ENCODE data around the gene FIGNL2.

The FIGNL2 gene

GRCh38 chr12:51851413-51852124 is 3.1 kb upstream of the FIGNL2 start:
- no peak for DNase-seq
- no peak for TF ChIP-seq POLR2A (IDR thresholded peaks at IDR 0.05; ENCODE audit: low read length)
- TF ChIP-seq GATA1 (IDR thresholded peaks at IDR 0.05; ENCODE audit: low read depth, low read length), result no peak

GRCh38 chr12:51850965-51851299 is 2.4 kb upstream of the FIGNL2 start:
- no peak for DNase-seq
- TF ChIP-seq POLR2A (IDR thresholded peaks at IDR 0.05; ENCODE audit: low read length), result no peak
- TF ChIP-seq GATA1 (IDR thresholded peaks at IDR 0.05; ENCODE audit: low read depth, low read length), result no peak

GRCh38 chr12:51850081-51850964 is 1.8 kb upstream of the FIGNL2 start:
- TF ChIP-seq GATA1 (IDR thresholded peaks at IDR 0.05; ENCODE audit: low read depth, low read length), result no peak
- no peak for TF ChIP-seq POLR2A (IDR thresholded peaks at IDR 0.05; ENCODE audit: low read length)
- no peak for DNase-seq

- no peak for DNase-seq
- TF ChIP-seq GATA1 (IDR thresholded peaks at IDR 0.05; ENCODE audit: low read depth, low read length) (no peak), POLR2A (IDR thresholded peaks at IDR 0.05; ENCODE audit: low read length) (no peak)
These were observed 570 bp upstream of the FIGNL2 start for GRCh38 chr12:51848841-51849735.

GRCh38 chr12:51847643-51848325 is 734 bp downstream of the FIGNL2 start:
- no peak for DNase-seq
- TF ChIP-seq POLR2A (IDR thresholded peaks at IDR 0.05; ENCODE audit: low read length) (no peak), GATA1 (IDR thresholded peaks at IDR 0.05; ENCODE audit: low read depth, low read length) (no peak)

GRCh38 chr12:51846911-51847642 is 1.4 kb downstream of the FIGNL2 start:
- no peak for DNase-seq
- TF ChIP-seq POLR2A (IDR thresholded peaks at IDR 0.05; ENCODE audit: low read length) (no peak), GATA1 (IDR thresholded peaks at IDR 0.05; ENCODE audit: low read depth, low read length) (no peak)

GRCh38 chr12:51846271-51846691 is 2.2 kb downstream of the FIGNL2 start:
- no peak for DNase-seq
- TF ChIP-seq POLR2A (IDR thresholded peaks at IDR 0.05; ENCODE audit: low read length), result no peak

GRCh38 chr12:51845482-51845881 is 3.0 kb downstream of the FIGNL2 start:
- no peak for DNase-seq
- TF ChIP-seq POLR2A (IDR thresholded peaks at IDR 0.05; ENCODE audit: low read length), result no peak
- no peak for TF ChIP-seq GATA1 (IDR thresholded peaks at IDR 0.05; ENCODE audit: low read depth, low read length)

- TF ChIP-seq POLR2A (IDR thresholded peaks at IDR 0.05; ENCODE audit: low read length), result no peak
- no peak for TF ChIP-seq GATA1 (IDR thresholded peaks at IDR 0.05; ENCODE audit: low read depth, low read length)
- DNase-seq, result no peak
These were observed 3.7 kb downstream of the FIGNL2 start for GRCh38 chr12:51844854-51845253.

- no peak for DNase-seq
- no peak for TF ChIP-seq POLR2A (IDR thresholded peaks at IDR 0.05; ENCODE audit: low read length)
- TF ChIP-seq GATA1 (IDR thresholded peaks at IDR 0.05; ENCODE audit: low read depth, low read length), result no peak
These were observed 6.8 kb downstream of the FIGNL2 start for GRCh38 chr12:51841727-51842126.

GRCh38 chr12:51840966-51841365 is 7.6 kb downstream of the FIGNL2 start:
- no peak for DNase-seq
- no peak for TF ChIP-seq POLR2A (IDR thresholded peaks at IDR 0.05; ENCODE audit: low read length)
- TF ChIP-seq GATA1 (IDR thresholded peaks at IDR 0.05; ENCODE audit: low read depth, low read length), result no peak

- TF ChIP-seq GATA1 (IDR thresholded peaks at IDR 0.05; ENCODE audit: low read depth, low read length) (no peak), POLR2A (IDR thresholded peaks at IDR 0.05; ENCODE audit: low read length) (no peak)
- no peak for DNase-seq
These were observed 9.1 kb downstream of the FIGNL2 start for GRCh38 chr12:51839310-51839947.

All from erythroblast (primary cell).